Prostate gland (tissue), 2 donors: ENCODE results near the gene UBE2C. TPM values are rescaled to one million over a fixed set of nuclear protein-coding genes. Genes with fewer than 3 reads are reported as not detected.
A peak's percentile ranks its signal among the peaks of the same experiment; 100 is the strongest.

Experiments used
- DNase-seq: peaks from one replicate; pipeline ENCODE4 v3.0.0-alpha.2; 2019; ENCODE audit warnings: low spot score
- H3K27ac ChIP-seq, 2 donors: fragments of 200-600 bp; sonication (generic); 2 replicates each; pipeline ENCODE4 v1.5.1; 2017 to 2019
- H3K27me3 ChIP-seq: fragments of 200-600 bp; sonication (generic); replicated peaks from 2 replicates; pipeline ENCODE4 v1.5.1; 2019; ENCODE audit not compliant: insufficient read depth
- H3K36me3 ChIP-seq, 2 donors: fragments of 200-600 bp; sonication (generic); 1 replicate in 1 of 2; 2 replicates in 1 of 2; pipeline versions ENCODE4 v1.5.1 to v1.8.1; 2017 to 2019
- H3K4me1 ChIP-seq: fragments of 200-600 bp; sonication (generic); replicated peaks from 2 replicates; pipeline ENCODE4 v1.5.1; 2019
- H3K4me3 ChIP-seq, 2 donors: fragments of 200-600 bp; sonication (generic); 2 replicates each; pipeline ENCODE4 v1.5.1; 2017 to 2019
- H3K9me3 ChIP-seq: fragments of 200-600 bp; sonication (generic); 2 replicates; pipeline ENCODE4 v1.5.1; 2017
- POLR2A ChIP-seq: fragments of 450-650 bp; IDR thresholded peaks from one replicate; pipeline ENCODE4 v1.6.1; 2016; ENCODE audit warnings: antibody characterized with exemption, mild to moderate bottlenecking
- POLR2AphosphoS5 ChIP-seq: sonication (generic); formaldehyde crosslinking; IDR thresholded peaks from one replicate; pipeline ENCODE4 v1.6.1; 2017; ENCODE audit warnings: antibody characterized with exemption
- WGBS: methylation state at CpG from one replicate; pipeline ENCODE4 v1.1.5; 2018; 5-methylcytosine and 5-hydroxymethylcytosine counted together
- intact Hi-C: fragments of 100-400 bp; cut with DNase I; formaldehyde crosslinking; loops from one replicate; pipeline ENCODE4 v1.14.2; 2022
- total RNA-seq, 2 donors: library from RNA; depleted of rRNA; stranded (reverse); fragments of >200 nt; gene quantifications; one replicate each; pipeline ENCODE4 v1.1.0, GENCODE V29; 2016
- TF ChIP-seq, protein P1 (sequence below), 4 experiments: fragments of 200-600 bp in 2 of 4; fragments of 450-650 bp in 2 of 4; sonication (generic) in 2 of 4; IDR thresholded peaks; 1 replicate in 3 of 4; 2 replicates in 1 of 4; pipeline ENCODE4 v1.5.1; 2016 to 2019; ENCODE audit warnings: antibody characterized with exemption in 4 of 4, mild to moderate bottlenecking in 2 of 4, moderate library complexity in 2 of 4

UBE2C gene
- total RNA-seq, 2 donors from 2014 or later: 2.2 to 10.9 TPM

DNA sequence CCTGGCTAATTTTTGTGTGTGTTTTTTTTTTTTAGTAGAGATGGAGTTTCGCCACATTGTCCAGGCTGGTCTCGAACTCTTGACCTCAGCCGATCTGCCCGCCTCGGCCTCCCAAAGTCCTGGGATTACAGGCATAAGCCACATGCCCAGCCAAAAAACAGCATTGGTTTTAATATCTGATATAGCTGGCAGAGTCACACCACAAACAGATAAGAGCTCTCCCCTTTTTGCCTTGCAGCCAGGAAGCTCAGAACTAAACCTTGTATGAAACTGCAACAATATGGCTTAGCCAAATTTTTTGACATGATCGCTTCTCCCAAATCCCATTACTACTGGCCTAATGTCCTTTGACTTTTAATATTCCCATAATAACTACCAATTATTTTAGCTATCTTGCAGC lies 39.9 kb downstream of the UBE2C start:
- Histone ChIP-seq H3K9me3 (no peaks in the 10 kb centered on the region), H3K27me3 (no peaks in the 10 kb centered on the region), H3K36me3 (peaks cover 0 to 12% of the 10 kb centered on the region in 2 donors), H3K4me3 (no peak overlapping the region), H3K4me1 (peaks cover 14% of the 10 kb centered on the region), H3K27ac (no peak overlapping the region)
- WGBS: 87% methylated on average over 6 of the region's 6 CpGs
- intact Hi-C loops: no loop called here
- DNase-seq: no peak
- TF ChIP-seq, protein P1, sequence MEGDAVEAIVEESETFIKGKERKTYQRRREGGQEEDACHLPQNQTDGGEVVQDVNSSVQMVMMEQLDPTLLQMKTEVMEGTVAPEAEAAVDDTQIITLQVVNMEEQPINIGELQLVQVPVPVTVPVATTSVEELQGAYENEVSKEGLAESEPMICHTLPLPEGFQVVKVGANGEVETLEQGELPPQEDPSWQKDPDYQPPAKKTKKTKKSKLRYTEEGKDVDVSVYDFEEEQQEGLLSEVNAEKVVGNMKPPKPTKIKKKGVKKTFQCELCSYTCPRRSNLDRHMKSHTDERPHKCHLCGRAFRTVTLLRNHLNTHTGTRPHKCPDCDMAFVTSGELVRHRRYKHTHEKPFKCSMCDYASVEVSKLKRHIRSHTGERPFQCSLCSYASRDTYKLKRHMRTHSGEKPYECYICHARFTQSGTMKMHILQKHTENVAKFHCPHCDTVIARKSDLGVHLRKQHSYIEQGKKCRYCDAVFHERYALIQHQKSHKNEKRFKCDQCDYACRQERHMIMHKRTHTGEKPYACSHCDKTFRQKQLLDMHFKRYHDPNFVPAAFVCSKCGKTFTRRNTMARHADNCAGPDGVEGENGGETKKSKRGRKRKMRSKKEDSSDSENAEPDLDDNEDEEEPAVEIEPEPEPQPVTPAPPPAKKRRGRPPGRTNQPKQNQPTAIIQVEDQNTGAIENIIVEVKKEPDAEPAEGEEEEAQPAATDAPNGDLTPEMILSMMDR (IDR thresholded peaks at IDR 0.05): no peak
- TF ChIP-seq POLR2AphosphoS5: no peak
- TF ChIP-seq POLR2A: no peak

DNA sequence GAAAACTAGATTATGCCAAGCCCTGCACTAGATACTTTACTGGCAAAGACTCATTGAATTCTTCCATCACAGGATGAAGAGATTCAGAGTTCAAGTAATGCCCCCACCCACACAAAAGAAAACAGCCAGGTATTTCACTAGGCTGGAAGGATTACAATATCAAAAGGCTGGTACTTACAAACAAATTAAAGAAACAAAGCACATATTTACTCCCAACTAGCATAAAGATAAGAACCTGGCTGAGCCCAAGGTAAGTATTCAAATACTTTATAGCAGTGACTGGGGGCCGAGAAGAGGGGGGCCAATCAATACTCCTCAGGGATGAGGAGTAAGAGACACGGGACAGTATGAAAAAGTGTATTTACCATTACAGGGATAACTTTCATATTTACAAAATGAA lies 41.0 kb downstream of the UBE2C start:
- peaks cover 14% of the 10 kb centered on the region for H3K4me1 ChIP-seq
- 57% methylated on average over 2 of the region's 2 CpGs for WGBS

DNA sequence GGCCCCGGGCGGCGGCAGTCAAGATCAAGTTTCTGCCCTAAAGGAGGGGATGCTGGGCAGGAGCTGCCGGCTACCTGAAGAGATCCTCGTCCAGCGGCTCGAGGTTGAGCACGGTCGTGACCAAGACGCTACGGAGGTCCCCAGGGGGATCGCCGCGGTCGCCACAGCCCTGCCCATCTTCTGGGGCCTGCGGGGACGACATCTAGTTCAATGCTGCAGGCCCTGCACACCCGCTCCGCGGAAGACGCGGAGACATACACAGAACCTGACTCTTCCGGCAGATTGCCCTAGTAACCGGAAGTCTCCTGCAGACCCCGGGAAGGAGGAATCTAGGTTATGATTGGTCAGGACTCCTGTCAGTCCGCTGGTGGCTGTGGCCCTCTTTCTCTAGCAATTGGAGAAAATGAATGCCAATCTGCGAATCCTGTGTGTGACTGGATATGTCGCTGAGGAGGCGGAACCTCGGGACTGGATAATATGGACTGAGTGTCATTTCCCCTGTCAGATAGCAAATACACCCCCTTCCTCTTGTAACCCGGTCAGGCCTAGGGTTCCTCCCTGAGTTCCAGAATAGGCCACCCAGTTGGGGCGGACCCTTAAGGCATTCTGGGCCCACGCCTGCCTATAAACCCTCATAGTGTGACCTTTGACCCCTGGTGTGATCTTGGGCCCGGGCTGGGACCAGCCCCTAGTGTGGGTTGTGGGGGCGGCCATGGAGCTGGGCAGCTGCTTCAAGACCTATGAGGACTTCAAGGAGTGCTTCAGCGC lies 44.9 kb downstream of the UBE2C start, which contains the start of the genes ACOT8 and ZSWIM3:
Gene ACOT8 (minus strand): TSS at position 279 of the 768 bp plus-strand sequence. CDS start 77 bp downstream, at position 202.
Gene ZSWIM3 (plus strand): TSS at position 501 of the 768 bp plus-strand sequence. CDS start 212 bp downstream, at position 713.
- Histone ChIP-seq H3K9me3 (no peaks in the 10 kb centered on the region), H3K36me3 (no peaks in the 10 kb centered on the region), H3K27me3 (no peaks in the 10 kb centered on the region), H3K4me3 (peak within 1 kb of the TSS; percentile 60 to 73), H3K4me1 (peaks cover 14% of the 10 kb centered on the region), H3K27ac (peak within 1 kb of the TSS; percentile 65 to 70)
- TF ChIP-seq POLR2A: peak; percentile 39
- peak; percentile 99 for TF ChIP-seq POLR2AphosphoS5
- TF ChIP-seq, protein P1 (IDR thresholded peaks at IDR 0.05): peak in 1 of 4 experiments; percentile 3
- WGBS: 0% methylated on average over 36 of the region's 36 CpGs
- DNase-seq: peak; percentile 100
- intact Hi-C loops: loop anchor here (5.0 kb wide), 1 partner anchor 35 kb away; no protein-coding TSS in a partner anchor

More for the DNA sequence above, 41.0 kb downstream of the UBE2C start:
- no peak overlapping the region for H3K27ac ChIP-seq
- H3K36me3 ChIP-seq: peaks cover 0 to 4% of the 10 kb centered on the region in 2 donors
- intact Hi-C loops: no loop called here
- H3K27me3 ChIP-seq: no peaks in the 10 kb centered on the region
- TF ChIP-seq POLR2AphosphoS5 (no peak), POLR2A (no peak)
- TF ChIP-seq, protein P1 (IDR thresholded peaks at IDR 0.05): no peak
- H3K4me3 ChIP-seq: no peak overlapping the region
- no peak for DNase-seq
- H3K9me3 ChIP-seq: no peaks in the 10 kb centered on the region

DNA sequence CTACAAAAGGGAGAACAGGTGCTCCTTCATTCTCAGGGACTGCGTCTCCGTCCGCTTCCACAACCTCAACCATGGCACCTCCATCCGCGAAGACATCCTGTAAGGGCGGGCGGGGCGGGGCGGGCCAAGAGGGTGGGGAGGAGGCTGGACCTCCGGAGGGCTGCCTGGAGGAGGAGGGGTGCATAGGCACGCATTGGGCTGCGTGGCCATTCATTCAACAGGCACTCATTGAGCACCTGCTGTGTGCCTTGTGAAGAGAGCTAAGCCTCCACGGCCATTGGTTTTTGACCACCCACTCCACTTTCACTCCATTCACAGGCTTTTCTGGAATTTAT lies 45.4 kb downstream of the UBE2C start:
- WGBS: 12% methylated on average over 13 of the region's 13 CpGs
- Histone ChIP-seq H3K36me3 (no peaks in the 10 kb centered on the region), H3K4me1 (peaks cover 14% of the 10 kb centered on the region), H3K9me3 (no peaks in the 10 kb centered on the region), H3K4me3 (peak overlapping the region; percentile 60 to 73), H3K27me3 (no peaks in the 10 kb centered on the region), H3K27ac (peak overlapping the region; percentile 65 to 70)
- DNase-seq: no peak
- no peak for TF ChIP-seq POLR2A
- TF ChIP-seq POLR2AphosphoS5: no peak
- TF ChIP-seq, protein P1 (IDR thresholded peaks at IDR 0.05): no peak
- intact Hi-C loops: loop anchor here (5.0 kb wide), 1 partner anchor 36 kb away; no protein-coding TSS in a partner anchor
